Body of pancreas (tissue), 4 donors: ENCODE results near the gene PRR14.

Source experiments
- CTCF ChIP-seq, 7 experiments: fragments of 450-650 bp in 4 of 7; fragments of 200-600 bp in 3 of 7; sonication (generic) in 3 of 7; IDR thresholded peaks; one replicate each; pipeline ENCODE4 v1.5.1; 2016 to 2019; ENCODE audit warnings: antibody characterized with exemption in 7 of 7
- POLR2A ChIP-seq, 3 donors: fragments of 450-650 bp; IDR thresholded peaks; one replicate each; pipeline ENCODE4 v1.6.1; 2016; ENCODE audit warnings: antibody characterized with exemption in 3 of 3, mild to moderate bottlenecking in 2 of 3

- TF ChIP-seq POLR2A (IDR thresholded peaks at IDR 0.05) (no peak), CTCF (IDR thresholded peaks at IDR 0.05) (no peak)
Observed at GRCh38 chr16:30700491-30700890, 49.7 kb downstream of the PRR14 start.
